GM23338 (cell line): ENCODE measurements around the gene ECHDC1. TPM values are rescaled to one million over a fixed set of nuclear protein-coding genes. Genes with fewer than 3 reads are reported as not detected.

Experiments used
- ATAC-seq: fragments of 200-7000 bp; cut with Tn5 transposase; 3 replicates; pipeline ENCODE4 v1.9.1; 2020
- DNase-seq: peaks from one replicate; pipeline ENCODE4 v3.0.0-alpha.2; 2015; ENCODE audit warnings: low spot score
- H2AFZ ChIP-seq: fragments of 200-600 bp; sonication (generic); 2 replicates; pipeline ENCODE4 v1.8.0; 2016; ENCODE audit warnings: antibody characterized with exemption, mild to moderate bottlenecking, moderate library complexity
- H3F3A ChIP-seq: fragments of 200-600 bp; sonication (generic); replicated peaks from 2 replicates; pipeline ENCODE4 v1.8.0; 2017; ENCODE audit warnings: antibody characterized with exemption, mixed run types, low read depth
- H3K27ac ChIP-seq: fragments of 200-600 bp; sonication (generic); 2 replicates; pipeline ENCODE4 v1.6.1; 2016; ENCODE audit warnings: low read depth
- H3K27me3 ChIP-seq: fragments of 200-600 bp; sonication (generic); 2 replicates; pipeline ENCODE4 v1.8.0; 2016; ENCODE audit warnings: mild to moderate bottlenecking, mixed run types, moderate library complexity; ENCODE audit not compliant: insufficient read depth
- H3K36me3 ChIP-seq: fragments of 200-600 bp; sonication (generic); 2 replicates; pipeline ENCODE4 v1.8.0; 2016; ENCODE audit warnings: mild to moderate bottlenecking; ENCODE audit not compliant: insufficient read depth
- H3K4me1 ChIP-seq: fragments of 200-600 bp; sonication (generic); 2 replicates; pipeline ENCODE4 v1.8.0; 2016; ENCODE audit warnings: mild to moderate bottlenecking, moderate library complexity; ENCODE audit not compliant: insufficient read depth
- H3K4me2 ChIP-seq: fragments of 200-600 bp; sonication (generic); 2 replicates; pipeline ENCODE4 v1.7.1; 2017; ENCODE audit warnings: mixed run types
- H3K4me3 ChIP-seq: fragments of 200-600 bp; sonication (generic); 2 replicates; pipeline ENCODE4 v1.6.1; 2016; ENCODE audit warnings: mixed run types
- H3K79me2 ChIP-seq: fragments of 200-600 bp; sonication (generic); replicated peaks from 2 replicates; pipeline ENCODE4 v1.8.0; 2017; ENCODE audit warnings: mild to moderate bottlenecking; ENCODE audit not compliant: insufficient read depth
- H3K9me2 ChIP-seq: fragments of 200-600 bp; sonication (generic); 2 replicates; pipeline ENCODE4 v1.8.0; 2017; ENCODE audit not compliant: insufficient read depth
- H4K20me1 ChIP-seq: fragments of 200-600 bp; sonication (generic); replicated peaks from 2 replicates; pipeline ENCODE4 v1.8.0; 2017; ENCODE audit warnings: mild to moderate bottlenecking; ENCODE audit not compliant: insufficient read depth
- H3K27ac Mint-ChIP-seq: 2 replicates; pipeline ENCODE4 v1.8.0; 2020; ENCODE audit warnings: inconsistent platforms, mild to moderate bottlenecking, moderate library complexity, mixed read lengths
- H3K27me3 Mint-ChIP-seq: 3 replicates; pipeline ENCODE4 v1.8.0; 2022; ENCODE audit warnings: low read depth, mild to moderate bottlenecking, moderate library complexity, mixed read lengths, inconsistent platforms; ENCODE audit not compliant: insufficient read depth, poor library complexity
- H3K36me3 Mint-ChIP-seq: 3 replicates; pipeline ENCODE4 v1.8.0; 2021; ENCODE audit warnings: low read depth, mild to moderate bottlenecking, inconsistent platforms, moderate library complexity, mixed read lengths
- H3K4me1 Mint-ChIP-seq: 3 replicates; pipeline ENCODE4 v1.8.0; 2020; ENCODE audit warnings: mild to moderate bottlenecking, inconsistent platforms, mixed read lengths
- H3K4me3 Mint-ChIP-seq: 3 replicates; pipeline ENCODE4 v1.8.0; 2021; ENCODE audit warnings: moderate library complexity, mild to moderate bottlenecking, inconsistent platforms, mixed read lengths
- H3K9me3 Mint-ChIP-seq: 3 replicates; pipeline ENCODE4 v1.8.0; 2020; ENCODE audit warnings: moderate library complexity, mild to moderate bottlenecking, inconsistent platforms, mixed read lengths
- CREB1 ChIP-seq: fragments of 250-450 bp; sonication (Bioruptor Pico); IDR thresholded peaks from 2 replicates; pipeline ENCODE4 v1.5.0; 2020; ENCODE audit warnings: low read depth, mild to moderate bottlenecking, moderate library complexity
- CTCF ChIP-seq, 2 experiments: fragments of 200-600 bp in 1 of 2; sonication (generic) in 1 of 2; conservative IDR thresholded peaks; 2 replicates each; pipeline versions ENCODE4 v1.5.1 to v1.6.1; 2016 to 2017; ENCODE audit warnings: antibody characterized with exemption in 2 of 2, low read depth in 2 of 2, mild to moderate bottlenecking in 2 of 2, moderate library complexity in 1 of 2
- EZH2 ChIP-seq: fragments of 200-600 bp; sonication (generic); IDR thresholded peaks from one replicate; pipeline ENCODE4 v1.8.0; 2017; ENCODE audit warnings: antibody characterized with exemption, mild to moderate bottlenecking, low read depth; ENCODE audit not compliant: unreplicated experiment
- EZH2phosphoT487 ChIP-seq: fragments of 200-600 bp; sonication (generic); IDR thresholded peaks from one replicate; pipeline ENCODE4 v1.8.1; 2018; ENCODE audit warnings: antibody characterized with exemption; ENCODE audit not compliant: unreplicated experiment
- JUNB ChIP-seq: IDR thresholded peaks from one replicate; pipeline ENCODE4 v1.6.1; 2016; ENCODE audit warnings: antibody characterized with exemption; ENCODE audit not compliant: unreplicated experiment
- NANOG ChIP-seq: IDR thresholded peaks from 2 replicates; pipeline ENCODE4 v1.6.1; 2016; ENCODE audit warnings: antibody characterized with exemption, borderline replicate concordance
- POLR2AphosphoS5 ChIP-seq: IDR thresholded peaks from 2 replicates; pipeline ENCODE4 v1.6.1; 2016; ENCODE audit warnings: antibody characterized with exemption, low read depth
- REST ChIP-seq: IDR thresholded peaks from one replicate; pipeline ENCODE4 v1.6.1; 2018; ENCODE audit warnings: antibody characterized with exemption; ENCODE audit not compliant: unreplicated experiment
- STAT1 ChIP-seq: IDR thresholded peaks from one replicate; pipeline ENCODE4 v1.6.1; 2016; ENCODE audit warnings: antibody characterized with exemption; ENCODE audit not compliant: unreplicated experiment
- ZNF114 ChIP-seq: fragments of 250-450 bp; sonication (Bioruptor Pico); IDR thresholded peaks from 2 replicates; pipeline ENCODE4 v1.5.0; 2020; ENCODE audit warnings: mild to moderate bottlenecking, moderate library complexity
- ZNF331 ChIP-seq: fragments of 250-450 bp; sonication (Bioruptor Pico); IDR thresholded peaks from 2 replicates; pipeline ENCODE4 v1.5.0; 2020; ENCODE audit warnings: low read depth, mild to moderate bottlenecking, moderate library complexity
- ZNF462 ChIP-seq: fragments of 250-450 bp; sonication (Bioruptor Pico); IDR thresholded peaks from 2 replicates; pipeline ENCODE4 v1.5.0; 2020; ENCODE audit warnings: mild to moderate bottlenecking, moderate library complexity
- polyA plus RNA-seq: library from polyadenylated mRNA; unstranded; fragments of >200 nt; fragmentation: Nextera tagmentation; extraction: Ambion mirVana; gene quantifications from 2 replicates; pipeline ENCODE4 v1.2.1, GENCODE V29; 2016
- total RNA-seq: library from RNA; depleted of rRNA; stranded (reverse); fragments of >200 nt; shearing (Covaris generic); gene quantifications from 2 replicates; pipeline ENCODE4 v1.2.3, GENCODE V29; 2014
- TF ChIP-seq, protein P1 (sequence below): IDR thresholded peaks from 2 replicates; pipeline ENCODE4 v1.6.1; 2016; ENCODE audit warnings: antibody characterized with exemption

Gene ECHDC1
- total and polyA plus RNA-seq, 2 experiments from 2014 or later = 65.8 to 98.4 TPM

GRCh38 chr6:127267646-127268625 lies 75.5 kb downstream of the ECHDC1 start:
- Histone ChIP-seq H3K4me1 (peaks cover 26% of the 10 kb centered on the region), H3F3A (no peaks in the 10 kb centered on the region), H3K9me2 (no peaks in the 10 kb centered on the region), H3K27ac (peak overlapping the region; percentile 95), H3K4me3 (peak overlapping the region; percentile 75), H4K20me1 (peaks cover 19% of the 10 kb centered on the region; the same call in 1 of the 2 replicates), H3K27me3 (no peaks in the 10 kb centered on the region), H3K36me3 (no peaks in the 10 kb centered on the region), H2AFZ (peak overlapping the region; percentile 26; the same call in 1 of the 2 replicates), H3K4me2 (peak overlapping the region; percentile 79), H3K79me2 (peaks cover 56% of the 10 kb centered on the region)
- H3K9me3 Mint-ChIP-seq = no peaks in the 10 kb centered on the region
- H3K4me1 Mint-ChIP-seq = peaks cover 29% of the 10 kb centered on the region; the same call in 2 of the 3 replicates
- ATAC-seq = peak; percentile 9
- peak; percentile 36 for DNase-seq
- TF ChIP-seq, protein P1, sequence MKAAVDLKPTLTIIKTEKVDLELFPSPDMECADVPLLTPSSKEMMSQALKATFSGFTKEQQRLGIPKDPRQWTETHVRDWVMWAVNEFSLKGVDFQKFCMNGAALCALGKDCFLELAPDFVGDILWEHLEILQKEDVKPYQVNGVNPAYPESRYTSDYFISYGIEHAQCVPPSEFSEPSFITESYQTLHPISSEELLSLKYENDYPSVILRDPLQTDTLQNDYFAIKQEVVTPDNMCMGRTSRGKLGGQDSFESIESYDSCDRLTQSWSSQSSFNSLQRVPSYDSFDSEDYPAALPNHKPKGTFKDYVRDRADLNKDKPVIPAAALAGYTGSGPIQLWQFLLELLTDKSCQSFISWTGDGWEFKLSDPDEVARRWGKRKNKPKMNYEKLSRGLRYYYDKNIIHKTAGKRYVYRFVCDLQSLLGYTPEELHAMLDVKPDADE = no peak
- TF ChIP-seq CTCF (conservative IDR thresholded peaks at IDR 0.05; ENCODE audit: low read depth in 2 of 2) (no peak), ZNF462 (CRISPR knock-in tag) (no peak), POLR2AphosphoS5 (no peak), EZH2 (no peak), EZH2phosphoT487 (no peak), NANOG (no peak), REST (no peak), STAT1 (no peak), ZNF331 (CRISPR knock-in tag) (no peak), JUNB (no peak), ZNF114 (no peak), CREB1 (CRISPR knock-in tag) (no peak)
- peak overlapping the region; percentile 97 for H3K27ac Mint-ChIP-seq
- H3K4me3 Mint-ChIP-seq = peak overlapping the region; percentile 94
- peaks cover 2% of the 10 kb centered on the region for H3K27me3 Mint-ChIP-seq
- H3K36me3 Mint-ChIP-seq = peaks cover 4% of the 10 kb centered on the region; the same call in 1 of the 3 replicates
